ENCODE results near the gene STXBP6.

STXBP6 gene

GRCh38 chr14:25011095-25011494 is 38.9 kb downstream of the STXBP6 start:
- DNase-seq = no peak

DNA sequence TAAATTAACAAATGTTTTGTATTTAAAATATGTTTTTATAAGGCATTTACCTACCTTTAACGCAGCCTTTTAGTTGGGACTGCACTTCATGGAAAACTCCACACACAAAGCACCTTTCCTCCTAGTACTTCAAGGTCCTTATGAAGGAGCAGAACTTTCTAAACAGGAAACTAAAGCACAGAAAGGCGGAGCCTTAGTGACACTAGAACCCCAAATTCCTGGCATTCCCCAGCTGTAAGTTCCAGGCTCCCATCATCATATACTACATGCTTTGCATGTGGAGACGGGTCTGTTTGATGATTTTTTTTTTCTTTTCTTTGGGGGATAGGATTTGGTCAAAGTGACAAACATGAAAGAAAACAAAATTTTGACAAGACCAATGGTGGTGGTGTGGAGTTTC is 39.5 kb downstream of the STXBP6 start:
- DNase-seq = no peak

GRCh38 chr14:25009891-25010290 is 40.1 kb downstream of the STXBP6 start:
- no peak for DNase-seq

GRCh38 chr14:25007832-25008231 is 42.1 kb downstream of the STXBP6 start:
- no peak for DNase-seq

DNA sequence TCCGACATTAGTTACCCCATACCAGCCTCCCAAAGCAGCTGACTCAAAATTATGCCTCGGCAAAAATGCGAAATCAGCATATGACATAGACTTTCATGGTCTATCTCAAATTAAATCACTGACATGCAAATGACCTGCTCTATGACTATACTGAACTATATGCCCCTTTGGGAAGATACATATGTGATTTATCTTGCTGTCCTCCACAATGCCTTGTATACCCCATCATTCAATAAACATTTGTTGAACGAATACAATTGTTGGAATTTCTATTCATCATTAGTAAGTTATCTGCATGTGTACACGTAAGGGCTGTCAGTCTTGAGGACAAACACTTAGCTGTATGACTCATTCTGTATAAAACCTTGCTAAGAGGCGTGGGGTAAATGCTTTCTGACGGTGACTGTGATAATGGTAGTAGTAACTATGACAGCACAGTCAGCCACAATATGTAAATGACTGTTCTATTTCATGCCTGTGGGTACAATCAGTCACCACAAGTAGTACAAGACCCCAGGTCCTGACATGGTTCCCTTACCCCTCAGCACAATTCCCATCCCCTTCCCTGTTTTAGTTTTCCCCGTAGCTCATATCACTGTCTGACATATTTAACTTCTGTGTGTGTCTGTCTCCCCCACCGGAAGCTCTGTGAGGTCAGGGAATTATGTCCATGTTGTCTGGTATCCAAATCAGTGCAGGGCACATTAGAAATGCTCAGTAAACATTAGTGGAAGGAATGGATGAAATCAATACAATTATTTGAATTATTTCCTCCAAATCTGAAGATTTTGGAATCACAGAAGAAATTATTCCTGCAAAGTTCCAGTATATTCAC is 42.8 kb downstream of the STXBP6 start:
- DNase-seq = no peak

DNA sequence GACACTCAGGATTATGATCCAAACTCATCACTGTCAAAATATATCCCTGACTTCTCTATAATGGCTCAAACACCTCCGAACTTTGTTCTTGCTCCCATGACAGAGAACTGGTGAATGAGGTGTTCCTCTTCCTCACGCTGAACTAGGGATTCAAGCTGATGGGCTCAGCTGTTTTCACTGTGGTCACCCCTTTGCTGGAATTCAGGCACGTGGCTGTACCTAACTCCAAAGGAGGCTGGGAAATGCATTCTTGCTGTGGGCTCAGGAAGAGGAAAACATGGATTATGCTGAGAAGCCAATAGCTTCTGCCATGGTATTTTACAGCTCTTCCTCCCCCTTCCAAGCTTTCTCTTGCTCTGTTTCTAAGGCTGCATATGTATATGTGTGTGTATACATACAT is 43.9 kb downstream of the STXBP6 start:
- DNase-seq = no peak

- no peak for DNase-seq
Observed at GRCh38 chr14:25004389-25004809, 45.5 kb downstream of the STXBP6 start.

DNA sequence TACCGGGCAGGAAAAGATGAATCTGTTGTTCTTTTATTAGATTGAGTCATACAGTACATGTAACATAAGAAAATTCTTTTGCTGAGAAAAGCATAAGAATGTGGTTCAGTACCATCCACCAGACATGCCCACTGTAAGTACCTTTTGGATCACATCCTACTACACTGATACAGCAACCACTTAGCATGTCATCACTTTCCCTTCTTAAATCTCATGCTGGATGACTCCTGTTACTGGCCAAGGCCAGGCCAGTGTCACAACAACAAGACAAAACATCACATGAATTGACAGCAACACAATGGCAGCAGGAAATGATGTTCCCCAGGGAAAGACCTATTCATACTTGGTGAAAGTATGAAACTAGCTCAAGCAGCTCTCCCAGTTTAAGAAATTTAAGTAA is 46.4 kb downstream of the STXBP6 start:
- DNase-seq = no peak

GRCh38 chr14:25001601-25002000 is 48.3 kb downstream of the STXBP6 start:
- no peak for DNase-seq

GRCh38 chr14:25001156-25001555 is 48.8 kb downstream of the STXBP6 start:
- DNase-seq = no peak

DNA sequence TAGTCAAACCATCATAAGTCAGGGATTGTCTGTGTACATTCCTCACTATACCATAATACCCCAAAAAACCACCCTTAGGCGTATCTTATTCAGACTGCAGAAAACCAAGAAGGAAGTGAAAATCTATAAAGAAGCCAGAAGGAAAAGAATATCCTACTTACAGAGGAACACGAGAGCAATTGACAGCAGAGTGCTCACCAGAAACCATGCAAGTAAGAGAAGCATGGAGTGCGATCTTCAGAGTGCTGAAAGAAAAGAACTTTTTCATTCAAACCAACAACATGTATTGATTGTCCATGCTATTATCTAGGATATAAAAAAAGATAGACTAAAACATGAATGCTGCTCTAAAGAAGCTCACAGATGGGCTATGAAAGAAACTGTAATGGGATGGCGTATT is 50.8 kb downstream of the STXBP6 start:
- no peak for DNase-seq

- DNase-seq = no peak
Observed at GRCh38 chr14:24996930-24997725, 52.8 kb downstream of the STXBP6 start.

DNA sequence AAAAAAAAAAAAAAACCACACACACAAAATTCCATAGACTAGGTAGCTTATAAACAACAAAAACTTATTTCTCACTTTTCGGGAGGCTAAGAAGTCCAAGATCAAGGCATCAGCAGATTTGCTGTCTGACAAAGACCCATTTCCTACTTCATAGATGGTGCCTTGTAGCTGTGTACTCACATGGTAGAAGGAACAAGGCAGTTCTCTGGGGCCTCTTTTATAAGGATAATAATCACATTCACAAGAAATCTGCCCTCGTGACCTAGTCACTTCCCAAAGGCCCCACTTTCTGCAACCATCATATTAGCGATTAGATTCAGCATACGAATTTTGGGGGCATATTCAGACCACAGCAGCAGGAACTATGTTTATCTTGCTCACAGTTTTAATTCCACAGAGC is 54.9 kb downstream of the STXBP6 start:
- no peak for DNase-seq

DNA sequence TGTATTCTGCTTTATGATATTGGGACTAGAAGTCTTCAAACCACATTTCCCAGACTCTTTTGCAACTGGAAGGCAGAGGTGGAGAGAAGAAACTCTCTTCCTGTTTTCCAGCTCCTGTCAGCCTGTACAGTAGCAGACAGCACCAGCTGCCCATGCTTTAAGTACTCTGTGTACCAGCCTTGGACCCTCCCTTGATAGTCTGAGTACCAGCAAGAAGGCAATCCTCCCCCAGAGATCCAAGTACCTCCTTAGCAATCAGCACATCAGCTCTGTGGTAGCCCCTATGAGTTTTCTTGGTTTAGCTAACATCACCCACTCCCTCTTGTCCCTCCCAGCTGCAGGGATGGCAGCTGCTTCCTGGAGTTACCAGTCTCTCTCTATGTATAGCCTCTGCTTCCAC is 56.3 kb downstream of the STXBP6 start:
- no peak for DNase-seq

- DNase-seq = no peak
Observed at GRCh38 chr14:24992624-24993360, 57.2 kb downstream of the STXBP6 start.

- DNase-seq = no peak
Observed at GRCh38 chr14:24991821-24992220, 58.1 kb downstream of the STXBP6 start.

DNA sequence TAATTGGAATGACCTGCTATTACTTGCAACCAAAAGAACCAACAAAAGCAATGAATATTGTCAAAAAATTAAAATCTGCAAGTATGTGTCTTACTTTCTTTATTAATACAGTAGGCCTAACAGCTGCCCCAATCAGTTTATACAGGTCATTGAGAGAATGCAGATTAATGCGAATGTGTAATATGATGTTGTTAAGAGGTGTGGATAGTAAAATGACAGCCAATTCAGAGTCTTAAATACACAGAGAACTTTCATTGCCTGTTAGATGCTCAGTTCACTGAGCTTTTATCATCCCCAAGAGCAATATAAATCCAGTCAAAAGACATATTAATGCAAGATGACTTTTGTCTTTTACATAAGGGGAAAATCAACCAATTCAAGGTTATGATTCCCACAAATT is 58.7 kb downstream of the STXBP6 start:
- no peak for DNase-seq

DNA sequence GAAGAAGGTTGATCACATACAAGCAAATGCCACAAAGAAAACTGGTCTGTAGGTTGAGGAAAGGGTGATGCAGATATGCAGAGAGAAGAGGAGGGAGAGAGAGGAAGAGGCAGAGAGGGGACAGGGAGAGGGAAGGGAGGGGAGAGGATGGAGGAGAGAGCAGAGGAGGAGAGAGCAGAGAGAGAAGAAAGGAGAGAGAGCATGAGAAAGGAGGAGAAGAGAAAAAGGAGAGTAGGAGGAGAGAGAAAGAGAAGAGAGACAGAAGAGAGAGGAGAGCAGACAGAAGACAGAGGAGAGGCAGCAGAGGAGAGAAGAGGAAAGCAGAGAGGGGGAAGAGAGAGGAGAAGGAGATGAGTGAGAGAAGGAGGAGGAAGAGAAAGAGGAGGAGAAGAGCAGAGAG is 59.2 kb downstream of the STXBP6 start:
- no peak for DNase-seq

GRCh38 chr14:24990050-24990449 is 59.9 kb downstream of the STXBP6 start:
- DNase-seq = no peak

DNA sequence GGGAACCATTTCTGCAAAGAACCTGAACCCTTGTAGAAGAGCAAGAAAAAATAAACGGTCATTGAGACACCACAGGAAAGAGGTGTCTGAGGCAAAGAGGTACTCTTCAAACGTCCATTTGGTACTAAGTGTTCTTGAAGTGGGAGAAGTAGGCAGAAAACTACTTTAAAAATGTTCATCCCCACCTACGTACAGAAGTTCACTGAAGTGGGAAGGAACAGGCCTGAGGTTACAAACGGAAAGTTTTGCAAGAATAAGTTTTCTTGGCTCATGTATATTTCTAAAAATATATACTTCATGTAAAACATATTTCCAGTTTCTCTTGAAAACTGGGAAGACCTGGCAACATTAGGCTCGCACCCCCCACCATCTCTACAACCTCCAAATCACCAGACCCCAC is 61.2 kb downstream of the STXBP6 start:
- no peak for DNase-seq

GRCh38 chr14:24986206-24986893 is 63.6 kb downstream of the STXBP6 start:
- no peak for DNase-seq

DNA sequence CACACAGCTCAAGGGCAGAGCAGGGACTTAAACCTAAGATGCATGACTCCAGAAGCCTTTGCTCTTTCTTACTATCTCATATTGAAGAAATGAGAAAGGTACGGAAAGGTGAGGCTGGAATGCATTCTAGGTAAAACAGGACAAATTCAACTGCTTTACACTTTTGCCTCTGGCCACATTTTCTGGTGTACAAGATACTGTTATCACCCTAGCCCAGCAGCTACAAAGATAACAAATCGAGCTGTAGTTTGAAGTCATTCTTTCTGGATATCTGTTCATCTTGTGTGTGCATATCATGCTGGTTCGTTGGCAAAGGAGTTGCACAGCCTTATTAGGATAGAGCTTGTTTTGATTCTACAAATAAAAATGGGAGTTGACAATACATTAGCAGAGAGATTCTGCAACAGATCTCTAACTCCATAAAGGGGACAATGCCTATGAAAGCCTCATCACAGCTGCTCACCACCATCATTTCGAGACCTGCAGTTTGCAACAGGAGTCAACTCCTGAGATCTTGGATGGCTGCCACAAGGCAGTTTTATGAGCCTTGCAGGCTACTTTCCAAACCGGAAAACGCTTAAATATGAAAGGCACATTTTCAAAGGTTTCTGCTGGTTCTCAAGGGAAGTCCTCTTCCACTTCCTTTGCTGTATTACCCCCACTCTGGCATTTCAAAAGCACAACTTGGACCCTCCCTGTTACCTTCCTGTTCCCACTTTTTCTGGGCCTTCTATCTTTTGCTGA is 64.9 kb downstream of the STXBP6 start:
- no peak for DNase-seq

Measured in cerebellar nuclear complex (tissue), 1 donor.